Activated CD4-positive, alpha-beta memory T cell treated with anti-CD3 and anti-CD28 coated beads, Interleukin-2, amount 10 ng/mL, durations not matched to agents 7 days and 5 days (primary cell): ENCODE measurements around the gene CDK2AP2. TPM values are rescaled to one million over a fixed set of nuclear protein-coding genes. Genes with fewer than 3 reads are reported as not detected.
"Not testable (repeated sequence)": the region's sequence is repeated elsewhere in the genome, so short reads cannot be mapped to it uniquely, and the experiment has no call there.

ENCODE experiments used
- CTCF ChIA-PET: fragments of 350-600 bp; sonication (Branson Sonifier 250); formaldehyde crosslinking; loops from one replicate; lab custom pipeline; 2021; ENCODE audit warnings: antibody characterized with exemption, inconsistent platforms; lab: Charles Lee
- POLR2A ChIA-PET: fragments of 350-600 bp; sonication (Branson Sonifier 250); formaldehyde crosslinking; loops from one replicate; lab custom pipeline; 2021; ENCODE audit warnings: antibody characterized with exemption; lab: Charles Lee
- DNase-seq: peaks from one replicate; pipeline ENCODE4 v3.0.0-alpha.2; 2020
- H3K27ac Mint-ChIP-seq: one replicate; pipeline ENCODE4 v1.8.0; 2021; ENCODE audit warnings: mild to moderate bottlenecking, mixed read lengths
- H3K27me3 Mint-ChIP-seq: one replicate; pipeline ENCODE4 v1.8.0; 2021; ENCODE audit warnings: mixed read lengths
- H3K36me3 Mint-ChIP-seq: one replicate; pipeline ENCODE4 v1.8.0; 2021; ENCODE audit warnings: low read depth, mixed read lengths
- H3K4me1 Mint-ChIP-seq: one replicate; pipeline ENCODE4 v1.8.0; 2021; ENCODE audit warnings: mixed read lengths
- H3K4me3 Mint-ChIP-seq: one replicate; pipeline ENCODE4 v1.8.0; 2021; ENCODE audit warnings: mild to moderate bottlenecking, mixed read lengths
- H3K9me3 Mint-ChIP-seq: one replicate; pipeline ENCODE4 v1.8.0; 2021; ENCODE audit warnings: mixed read lengths
- total RNA-seq, 2 experiments: library from RNA; stranded (reverse); gene quantifications; one replicate each; pipeline ENCODE4 v1.2.3, GENCODE V29; 2021

CDK2AP2 gene
- total RNA-seq, 2 experiments from 2014 or later, result 116 to 119 TPM

DNA sequence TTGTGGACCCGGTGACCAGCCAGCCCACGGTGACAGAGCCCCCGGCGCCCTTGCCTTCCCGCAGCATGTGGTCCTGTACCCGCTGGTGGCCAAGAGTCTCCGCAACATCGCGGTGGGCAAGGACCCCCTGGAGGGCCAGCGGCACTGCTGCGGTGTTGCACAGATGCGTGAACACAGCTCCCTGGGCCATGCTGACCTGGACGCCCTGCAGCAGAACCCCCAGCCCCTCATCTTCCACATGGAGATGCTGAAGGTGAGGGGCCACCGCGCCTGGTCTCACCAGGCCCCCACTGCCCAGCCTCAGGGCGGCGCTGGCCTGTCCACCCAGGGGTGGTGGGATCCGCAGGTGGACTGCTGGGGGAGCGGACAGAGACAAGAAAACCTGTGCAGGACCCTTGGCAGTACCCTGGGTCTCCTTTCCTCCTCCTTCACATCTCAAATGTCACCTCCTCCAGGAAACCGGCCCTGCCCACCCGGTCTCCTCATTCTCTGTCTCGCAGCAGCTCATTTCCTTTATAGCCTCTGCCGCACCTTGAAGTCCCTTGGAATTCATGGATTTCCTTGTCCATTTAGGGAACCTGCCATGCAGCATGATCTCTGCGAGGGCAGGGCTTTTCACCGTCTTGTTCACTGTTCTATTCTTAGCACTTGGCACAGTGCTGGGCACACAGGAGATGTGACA is 18.6 kb downstream of the CDK2AP2 start:
- Mint-ChIP-seq H3K27me3 (no peaks in the 10 kb centered on the region), H3K27ac (peak overlapping the region; percentile 99), H3K36me3 (peaks cover 61% of the 10 kb centered on the region), H3K4me3 (no peak overlapping the region), H3K4me1 (peaks cover 47% of the 10 kb centered on the region), H3K9me3 (no peaks in the 10 kb centered on the region)
- DNase-seq, result no peak
- ChIA-PET CTCF (interaction anchor here (1.4 to 1.8 kb wide), 2 partner anchors 16 to 77 kb away, joined by 4 to 5 read pairs; partner anchors contain the start of gene PITPNM1), POLR2A (interaction anchor here (0.7 to 7.9 kb wide), 6 partner anchors 11 to 88 kb away, joined by 3 to 39 read pairs (median 4); partner anchors contain the start of genes PITPNM1 and PPP1CA)

DNA sequence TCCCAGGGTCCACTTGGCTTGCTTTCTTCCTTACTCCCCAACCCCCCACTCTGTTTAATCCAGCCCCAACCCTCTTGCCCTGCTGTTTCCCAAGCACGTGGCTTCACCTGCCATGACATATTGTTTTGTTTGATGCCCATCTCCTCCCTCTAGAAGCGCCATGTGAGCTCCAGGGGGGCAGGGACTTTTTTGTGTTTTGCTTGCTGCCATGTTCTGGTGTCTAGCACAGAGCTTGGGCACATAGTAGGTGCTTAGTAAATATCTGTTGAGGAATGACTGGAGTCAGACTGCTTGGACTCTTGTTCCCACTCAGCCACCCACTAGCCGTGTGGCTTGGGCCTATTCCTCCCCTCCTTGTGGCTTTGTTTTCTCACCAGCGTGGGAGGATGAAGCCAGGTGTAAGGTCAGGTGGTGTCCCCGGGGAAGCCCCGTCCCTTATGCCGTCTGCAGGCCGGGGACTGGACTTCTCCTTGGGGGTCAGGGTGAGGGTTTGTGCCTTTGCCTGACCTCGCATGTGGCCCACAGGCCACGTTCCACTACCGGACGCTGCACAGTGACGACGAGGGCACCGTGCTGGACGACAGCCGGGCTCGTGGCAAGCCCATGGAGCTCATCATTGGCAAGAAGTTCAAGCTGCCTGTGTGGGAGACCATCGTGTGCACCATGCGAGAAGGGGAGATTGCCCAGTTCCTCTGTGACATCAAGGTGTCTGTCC is 21.3 kb downstream of the CDK2AP2 start:
- Mint-ChIP-seq H3K36me3 (peaks cover 53% of the 10 kb centered on the region), H3K4me3 (peak overlapping the region; percentile 89), H3K4me1 (peaks cover 68% of the 10 kb centered on the region), H3K27ac (peak overlapping the region; percentile 99), H3K9me3 (no peaks in the 10 kb centered on the region), H3K27me3 (no peaks in the 10 kb centered on the region)
- peak; percentile 50 for DNase-seq
- ChIA-PET CTCF (interaction anchor here (1.1 to 1.6 kb wide), 4 partner anchors 10 to 141 kb away, joined by 3 to 4 read pairs (median 3); partner anchors contain the start of gene TBC1D10C), POLR2A (interaction anchor here (0.8 to 7.9 kb wide), 12 partner anchors 11 to 219 kb away, joined by 3 to 94 read pairs (median 8); partner anchors contain the start of genes PITPNM1, POLD4, PPP1CA and PTPRCAP)

DNA sequence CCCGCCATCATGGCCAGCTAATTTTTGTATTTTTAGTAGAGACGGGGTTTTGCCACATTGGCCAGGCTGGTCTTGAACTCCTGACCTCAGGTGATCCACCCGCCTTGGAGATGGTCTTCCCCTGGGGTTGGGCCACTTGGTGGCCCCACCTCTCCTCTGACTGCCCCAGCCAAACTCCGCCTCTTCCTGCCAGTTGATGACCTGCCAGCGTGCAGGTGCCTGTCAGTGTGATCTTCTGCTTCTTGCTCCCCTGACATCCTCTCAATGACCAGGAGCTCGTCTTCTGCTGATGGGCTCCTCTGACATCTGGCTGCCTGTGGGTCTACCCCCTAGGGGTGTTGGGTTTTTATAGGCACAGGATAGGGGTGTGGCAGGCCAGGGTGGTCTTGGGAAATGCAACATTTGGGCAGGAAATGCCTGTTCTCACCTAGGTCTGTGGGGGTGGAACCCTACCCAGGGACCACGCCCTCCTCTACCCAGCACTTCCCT is 22.0 kb downstream of the CDK2AP2 start:
- H3K27ac Mint-ChIP-seq, result peak overlapping the region; percentile 99
- ChIA-PET CTCF (interaction anchor here (0.7 to 1.5 kb wide), 6 partner anchors 17 to 1985 kb away, joined by 3 to 5 read pairs (median 3); partner anchors contain the start of gene PITPNM1), POLR2A (interaction anchor here (0.8 to 7.9 kb wide), 13 partner anchors 10 to 218 kb away, joined by 3 to 94 read pairs (median 6); partner anchors contain the start of genes PITPNM1, POLD4, PPP1CA and PTPRCAP)
- peaks cover 51% of the 10 kb centered on the region for H3K36me3 Mint-ChIP-seq
- peak; percentile 80 for DNase-seq
- H3K4me1 Mint-ChIP-seq, result peaks cover 68% of the 10 kb centered on the region
- not testable (repeated sequence) for H3K27me3 Mint-ChIP-seq, H3K9me3 Mint-ChIP-seq
- peak overlapping the region; percentile 89 for H3K4me3 Mint-ChIP-seq

DNA sequence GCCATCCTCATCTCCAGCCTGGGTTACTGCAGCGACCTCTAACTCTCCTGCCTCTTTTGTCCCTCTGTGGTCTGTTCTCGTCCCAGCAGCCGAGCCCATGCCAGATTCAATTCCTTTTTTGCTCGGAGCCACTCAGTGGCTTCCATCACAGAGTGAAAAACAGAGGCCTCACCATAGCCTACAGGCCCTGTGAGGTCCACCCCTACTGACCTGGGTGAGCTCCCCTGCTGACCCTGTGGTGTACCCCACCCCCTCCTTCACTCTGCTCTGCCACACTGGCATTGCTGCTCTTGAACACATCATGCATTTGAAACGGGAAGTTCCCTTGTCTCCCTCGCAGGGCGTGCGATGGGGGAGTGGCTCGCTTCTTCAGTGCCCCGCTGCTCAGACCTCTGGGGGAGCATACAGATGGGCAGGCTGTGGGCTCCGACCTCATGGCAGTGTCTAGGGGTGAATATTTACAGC is 23.1 kb downstream of the CDK2AP2 start:
- DNase-seq, result peak; percentile 72
- ChIA-PET POLR2A (interaction anchor here (0.9 to 7.9 kb wide), 18 partner anchors 8 to 207 kb away, joined by 3 to 94 read pairs (median 5); partner anchors contain the start of genes PITPNM1, POLD4, PPP1CA and PTPRCAP), CTCF (interaction anchor here (1.3 to 1.7 kb wide), 4 partner anchors 21 to 116 kb away, joined by 3 to 8 read pairs (median 4); partner anchors contain the start of genes PITPNM1 and PPP1CA)
- Mint-ChIP-seq H3K27me3 (no peaks in the 10 kb centered on the region), H3K36me3 (peaks cover 42% of the 10 kb centered on the region), H3K27ac (peak overlapping the region; percentile 99), H3K9me3 (no peaks in the 10 kb centered on the region), H3K4me1 (peaks cover 68% of the 10 kb centered on the region), H3K4me3 (peak overlapping the region; percentile 89)

DNA sequence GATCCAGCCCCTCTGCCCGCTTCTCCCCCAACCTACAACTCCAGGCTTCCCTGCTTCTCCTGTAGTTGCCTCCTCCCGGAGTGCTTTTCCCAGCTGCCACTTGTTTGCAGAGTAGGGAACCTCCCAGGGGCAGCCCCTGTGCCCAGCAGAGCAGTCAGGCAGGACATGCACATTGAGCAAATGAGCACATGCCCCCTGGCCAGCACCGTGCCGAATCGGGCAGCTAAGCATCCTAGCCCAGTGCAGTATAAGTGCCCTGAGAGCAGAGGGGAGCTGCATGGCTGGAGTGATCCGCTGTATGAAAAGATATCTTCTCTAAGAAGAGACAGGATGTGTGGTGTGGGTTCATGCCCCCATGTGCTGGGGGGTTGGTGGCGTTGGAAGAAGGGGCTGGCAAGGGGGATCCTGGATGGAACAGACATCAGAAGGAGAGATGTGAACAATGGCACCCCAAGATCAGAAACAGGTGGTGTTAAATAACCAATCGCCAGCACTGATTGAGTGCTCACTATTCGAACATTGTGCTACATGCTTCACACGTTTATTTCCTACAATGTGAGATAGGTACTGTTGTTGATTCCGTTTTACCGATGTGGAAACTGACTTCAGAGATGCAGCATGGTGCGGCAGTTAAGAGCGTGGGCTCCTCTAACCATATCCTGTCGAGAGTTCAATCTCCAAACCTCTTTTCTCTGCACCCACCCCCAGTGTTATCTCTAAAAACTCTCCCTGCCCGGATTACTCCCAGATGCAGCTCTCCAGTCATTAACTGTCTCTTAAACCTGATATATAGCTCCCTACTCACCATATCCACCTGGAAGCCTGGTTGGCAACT is 23.9 kb downstream of the CDK2AP2 start:
- CTCF ChIA-PET, result interaction anchor here (1.3 to 1.7 kb wide), 7 partner anchors 21 to 115 kb away, joined by 3 to 8 read pairs (median 4); partner anchors contain the start of genes PITPNM1, PPP1CA and RAD9A
- H3K27ac Mint-ChIP-seq, result peak overlapping the region; percentile 99
- no peaks in the 10 kb centered on the region for H3K27me3 Mint-ChIP-seq
- DNase-seq, result peak; percentile 57
- peaks cover 63% of the 10 kb centered on the region for H3K4me1 Mint-ChIP-seq
- H3K4me3 Mint-ChIP-seq, result peak overlapping the region; percentile 89
- POLR2A ChIA-PET, result interaction anchor here (0.8 to 7.9 kb wide), 18 partner anchors 8 to 195 kb away, joined by 3 to 94 read pairs (median 4); partner anchors contain the start of genes ANKRD13D, PITPNM1, POLD4 and PPP1CA
- no peaks in the 10 kb centered on the region for H3K9me3 Mint-ChIP-seq
- peaks cover 38% of the 10 kb centered on the region for H3K36me3 Mint-ChIP-seq

DNA sequence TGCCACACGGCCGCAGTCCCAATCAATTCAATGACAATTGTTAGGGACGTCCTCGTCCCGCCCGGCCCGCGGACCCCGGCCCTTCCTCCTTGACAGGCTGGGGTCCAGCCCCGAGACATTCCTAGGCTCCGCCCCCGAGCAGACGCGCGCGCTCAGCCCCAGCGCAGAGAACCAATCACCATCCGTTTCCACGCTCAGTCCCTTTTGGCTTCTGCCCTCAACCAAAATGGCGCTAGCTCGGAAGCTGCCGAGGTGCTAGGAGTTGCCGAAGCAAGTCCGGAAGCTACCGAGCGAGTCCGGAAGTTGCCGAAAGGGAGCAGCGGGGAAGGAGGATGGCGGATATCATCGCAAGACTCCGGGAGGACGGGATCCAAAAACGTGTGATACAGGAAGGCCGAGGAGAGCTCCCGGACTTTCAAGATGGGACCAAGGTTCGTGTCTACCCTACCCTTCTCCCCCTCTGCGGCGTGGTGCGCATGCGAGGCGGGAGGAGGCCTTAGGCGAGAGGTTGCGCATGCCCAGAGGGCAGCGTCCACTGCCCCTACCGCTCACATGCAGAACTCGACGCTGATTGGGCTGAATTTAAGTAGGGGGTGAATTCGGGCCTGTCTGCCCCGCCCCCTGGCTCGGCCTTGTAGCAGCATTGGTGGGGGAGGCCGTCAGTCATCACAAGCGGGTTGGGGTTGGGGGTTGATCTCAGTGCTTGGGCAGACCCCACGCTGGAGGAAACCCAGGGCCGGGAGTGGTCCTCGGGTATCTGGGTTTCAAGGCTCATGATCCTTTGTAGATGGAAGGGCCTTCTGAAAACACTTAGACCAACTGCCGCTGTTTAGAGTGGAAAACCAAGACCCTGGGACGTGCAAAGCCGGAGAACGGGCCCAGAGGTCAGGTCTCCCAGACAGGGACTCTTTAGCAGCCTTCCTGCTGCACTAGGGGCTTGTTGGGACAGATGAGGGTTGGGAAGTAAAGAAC is 24.8 kb downstream of the CDK2AP2 start, which contains the start of gene AIP:
Gene AIP, plus strand, starts transcription at position 200 of the 972 bp plus-strand sequence. Its CDS starts 133 bp downstream, at position 333.
- Mint-ChIP-seq H3K4me1 (peaks cover 55% of the 10 kb centered on the region), H3K9me3 (no peaks in the 10 kb centered on the region), H3K36me3 (peaks cover 29% of the 10 kb centered on the region), H3K27me3 (no peaks in the 10 kb centered on the region), H3K27ac (peak within 1 kb of the TSS; percentile 99), H3K4me3 (peak within 1 kb of the TSS; percentile 89)
- DNase-seq, result peak; percentile 98
- POLR2A ChIA-PET, result interaction anchor here (0.8 to 6.9 kb wide), 16 partner anchors 10 to 194 kb away, joined by 3 to 94 read pairs (median 4); partner anchors contain the start of genes ANKRD13D, CDK2AP2, PITPNM1 and POLD4
- CTCF ChIA-PET, result interaction anchor here (0.6 to 1.5 kb wide), 10 partner anchors 23 to 132 kb away, joined by 3 to 4 read pairs (median 3); partner anchors contain the start of genes POLD4 and RAD9A

DNA sequence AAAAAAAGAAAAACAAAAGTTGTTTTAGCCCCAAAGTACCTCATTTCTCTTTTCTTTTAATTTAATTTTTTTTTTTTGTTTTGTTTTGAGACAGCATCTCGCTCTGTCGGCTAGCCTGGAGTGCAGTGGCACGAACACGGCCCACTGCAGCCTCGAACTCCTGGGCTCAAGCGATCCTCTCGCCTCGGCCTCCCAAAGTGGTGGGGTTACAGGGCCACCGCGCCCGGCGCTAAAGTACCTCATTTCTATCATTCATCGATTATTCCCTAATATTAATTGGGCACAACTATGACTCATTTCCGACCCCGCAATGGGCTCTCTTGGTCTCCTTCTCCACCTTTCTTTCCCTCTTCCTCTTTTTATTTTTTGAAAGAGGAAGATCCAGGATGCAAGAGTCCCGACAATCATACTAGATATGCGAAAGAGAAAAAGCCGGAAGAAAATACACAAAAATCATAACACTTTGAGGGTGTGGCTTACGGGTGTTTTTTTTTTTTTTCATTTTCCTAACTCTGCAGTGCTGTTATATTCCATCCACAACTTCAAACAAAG is 25.6 kb downstream of the CDK2AP2 start:
- Mint-ChIP-seq H3K27me3 (no peaks in the 10 kb centered on the region), H3K4me3 (peak overlapping the region; percentile 89), H3K4me1 (peaks cover 47% of the 10 kb centered on the region), H3K27ac (peak overlapping the region; percentile 99), H3K36me3 (peaks cover 22% of the 10 kb centered on the region), H3K9me3 (no peaks in the 10 kb centered on the region)
- ChIA-PET POLR2A (interaction anchor here (0.6 to 6.9 kb wide), 19 partner anchors 10 to 1702 kb away, joined by 3 to 94 read pairs (median 4); partner anchors contain the start of genes ANKRD13D, CDK2AP2, PITPNM1 and POLD4), CTCF (interaction anchor here (0.6 to 1.5 kb wide), 9 partner anchors 14 to 131 kb away, joined by 3 to 4 read pairs (median 3); partner anchors contain the start of genes POLD4 and RAD9A)
- no peak for DNase-seq

DNA sequence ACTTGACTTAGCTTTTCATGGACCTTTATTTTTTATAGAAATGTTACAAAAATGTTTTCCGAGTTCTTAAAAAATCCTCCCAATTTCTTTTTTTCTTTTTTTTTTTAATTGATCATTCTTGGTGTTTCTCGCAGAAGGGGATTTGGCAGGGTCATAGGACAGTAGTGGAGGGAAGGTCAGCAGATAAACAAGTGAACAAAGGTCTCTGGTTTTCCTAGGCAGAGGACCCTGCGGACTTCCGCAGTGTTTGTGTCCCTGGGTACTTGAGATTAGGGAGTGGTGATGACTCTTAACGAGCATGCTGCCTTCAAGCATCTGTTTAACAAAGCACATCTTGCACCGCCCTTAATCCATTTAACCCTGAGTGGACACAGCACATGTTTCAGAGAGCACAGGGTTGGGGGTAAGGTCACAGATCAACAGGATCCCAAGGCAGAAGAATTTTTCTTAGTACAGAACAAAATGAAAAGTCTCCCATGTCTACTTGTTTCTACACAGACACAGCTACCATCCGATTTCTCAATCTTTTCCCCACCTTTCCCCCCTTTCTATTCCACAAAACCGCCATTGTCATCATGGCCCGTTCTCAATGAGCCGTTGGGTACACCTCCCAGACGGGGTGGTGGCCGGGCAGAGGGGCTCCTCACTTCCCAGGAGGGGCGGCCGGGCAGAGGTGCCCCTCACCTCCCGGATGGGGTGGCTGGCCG is 30.5 kb downstream of the CDK2AP2 start:
- H3K9me3 Mint-ChIP-seq, CTCF ChIA-PET, H3K4me1 Mint-ChIP-seq, H3K27ac Mint-ChIP-seq, H3K36me3 Mint-ChIP-seq, H3K4me3 Mint-ChIP-seq, DNase-seq, H3K27me3 Mint-ChIP-seq: not testable (repeated sequence)
- POLR2A ChIA-PET, result interaction anchor here (1.3 kb wide), 1 partner anchor 65 kb away, joined by 4 read pairs; no protein-coding TSS in a partner anchor

DNA sequence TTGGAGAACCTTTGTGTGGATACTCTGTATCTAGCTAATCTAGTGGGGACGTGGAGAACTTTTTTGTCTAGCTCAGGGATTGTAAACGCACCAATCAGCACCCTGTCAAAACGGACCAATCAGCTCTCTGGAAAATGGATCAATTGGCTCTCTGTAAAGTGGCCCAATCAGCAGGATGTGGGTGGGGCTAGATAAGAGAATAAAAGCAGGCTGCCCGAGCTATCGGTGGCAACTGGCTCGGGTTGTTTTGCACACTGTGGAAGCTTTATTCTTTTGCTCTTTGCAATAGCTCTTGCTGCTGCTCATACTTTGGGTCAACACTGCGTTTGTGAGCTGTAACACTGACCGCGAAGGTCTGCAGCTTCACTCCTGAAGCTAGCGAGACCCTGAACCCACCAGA is 31.3 kb downstream of the CDK2AP2 start:
- POLR2A ChIA-PET, result interaction anchor here (0.7 to 1.7 kb wide), 4 partner anchors 8 to 75 kb away, joined by 3 to 4 read pairs (median 4); partner anchors contain the start of gene PPP1CA
- CTCF ChIA-PET, H3K4me1 Mint-ChIP-seq: not testable (repeated sequence)

DNA sequence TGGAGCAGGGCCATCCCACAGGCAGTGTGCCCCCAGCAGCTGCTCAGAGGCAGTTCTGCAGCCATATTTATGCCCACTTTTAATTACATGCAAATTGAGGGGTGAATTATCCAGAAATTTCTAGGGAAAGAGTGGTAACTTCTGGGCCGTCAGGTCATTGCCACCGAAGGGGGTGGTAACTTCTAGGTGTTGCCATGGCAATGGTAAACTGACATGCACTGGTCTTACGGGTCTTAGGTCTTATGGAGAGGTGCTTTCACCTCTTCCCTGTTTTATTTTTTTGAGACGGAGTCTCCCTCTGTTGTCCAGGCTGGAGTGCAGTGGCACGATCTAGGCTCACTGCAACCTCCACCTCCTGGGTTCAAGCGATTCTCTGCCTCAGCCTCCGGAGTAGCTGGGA is 35.1 kb downstream of the CDK2AP2 start:
- DNase-seq, result no peak
- Mint-ChIP-seq H3K36me3 (peaks cover 3% of the 10 kb centered on the region), H3K27ac (no peak overlapping the region), H3K9me3 (peaks cover 1% of the 10 kb centered on the region), H3K4me1 (peaks cover 13% of the 10 kb centered on the region), H3K4me3 (no peak overlapping the region), H3K27me3 (peaks cover 2% of the 10 kb centered on the region)
- ChIA-PET POLR2A (interaction anchor here (1.2 kb wide), 2 partner anchors 10 to 32 kb away, joined by 3 to 4 read pairs; partner anchors contain the start of gene AIP), CTCF (no interaction called here)

More for the DNA sequence above, 31.3 kb downstream of the CDK2AP2 start:
- H3K27ac Mint-ChIP-seq, H3K27me3 Mint-ChIP-seq, DNase-seq, H3K4me3 Mint-ChIP-seq, H3K9me3 Mint-ChIP-seq, H3K36me3 Mint-ChIP-seq: not testable (repeated sequence)
